DMS79 (cell line): ENCODE measurements around the gene SCGB2B2.
"Not testable (repeated sequence)": the region's sequence is repeated elsewhere in the genome, so short reads cannot be mapped to it uniquely, and the experiment has no call there.

Experiments
- DNase-seq: peaks from one replicate; lab custom pipeline; 2025; lab: John Stamatoyannopoulos, UW

SCGB2B2 gene

DNA sequence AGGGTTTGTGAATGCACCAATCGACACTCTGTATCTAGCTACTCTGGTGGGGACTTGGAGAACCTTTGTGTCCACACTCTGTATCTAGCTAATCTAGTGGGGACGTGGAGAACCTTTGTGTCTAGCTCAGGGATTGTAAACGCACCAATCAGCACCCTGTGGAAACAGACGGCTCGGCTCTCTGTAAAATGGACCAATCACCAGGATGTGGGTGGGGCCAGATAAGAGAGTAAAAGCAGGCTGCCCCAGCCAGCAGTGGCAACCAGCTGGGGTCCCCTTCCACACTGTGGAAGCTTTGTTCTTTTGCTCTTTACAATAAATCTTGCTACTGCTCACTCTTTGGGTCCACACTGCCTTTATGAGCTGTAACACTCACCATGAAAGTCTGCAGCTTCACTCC is 8.3 kb downstream of the SCGB2B2 start:
- peak; percentile 46 for DNase-seq

DNA sequence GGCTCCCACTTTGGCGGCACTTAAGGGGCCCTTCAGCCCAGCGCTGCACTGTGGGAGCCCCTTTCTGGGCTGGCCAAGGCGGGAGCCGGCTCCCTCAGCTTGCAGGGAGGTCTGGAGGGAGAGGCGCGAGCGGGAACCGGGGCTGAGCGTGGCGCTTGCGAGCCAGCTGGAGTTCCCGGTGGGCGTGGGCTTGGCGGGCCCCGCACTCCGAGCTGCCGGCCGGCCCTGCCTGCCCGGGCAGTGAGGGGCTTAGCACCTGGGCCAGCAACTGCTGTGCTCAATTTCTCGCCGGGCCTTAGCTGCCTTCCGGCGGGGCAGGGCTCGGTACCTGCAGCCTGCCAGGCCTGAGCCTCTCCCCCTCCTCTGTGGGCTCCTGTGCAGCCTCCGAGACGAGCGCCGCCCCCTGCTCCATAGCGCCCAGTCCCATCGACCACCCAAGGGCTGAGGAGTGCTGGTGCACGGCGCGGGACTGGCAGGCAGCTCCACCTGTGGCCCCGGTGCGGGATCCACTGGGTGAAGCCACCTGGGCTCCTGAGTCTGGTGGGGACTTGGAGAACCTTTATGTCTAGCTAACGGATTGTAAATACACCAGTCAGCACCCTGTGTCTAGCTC is 8.8 kb downstream of the SCGB2B2 start:
- DNase-seq, result not testable (repeated sequence)

DNA sequence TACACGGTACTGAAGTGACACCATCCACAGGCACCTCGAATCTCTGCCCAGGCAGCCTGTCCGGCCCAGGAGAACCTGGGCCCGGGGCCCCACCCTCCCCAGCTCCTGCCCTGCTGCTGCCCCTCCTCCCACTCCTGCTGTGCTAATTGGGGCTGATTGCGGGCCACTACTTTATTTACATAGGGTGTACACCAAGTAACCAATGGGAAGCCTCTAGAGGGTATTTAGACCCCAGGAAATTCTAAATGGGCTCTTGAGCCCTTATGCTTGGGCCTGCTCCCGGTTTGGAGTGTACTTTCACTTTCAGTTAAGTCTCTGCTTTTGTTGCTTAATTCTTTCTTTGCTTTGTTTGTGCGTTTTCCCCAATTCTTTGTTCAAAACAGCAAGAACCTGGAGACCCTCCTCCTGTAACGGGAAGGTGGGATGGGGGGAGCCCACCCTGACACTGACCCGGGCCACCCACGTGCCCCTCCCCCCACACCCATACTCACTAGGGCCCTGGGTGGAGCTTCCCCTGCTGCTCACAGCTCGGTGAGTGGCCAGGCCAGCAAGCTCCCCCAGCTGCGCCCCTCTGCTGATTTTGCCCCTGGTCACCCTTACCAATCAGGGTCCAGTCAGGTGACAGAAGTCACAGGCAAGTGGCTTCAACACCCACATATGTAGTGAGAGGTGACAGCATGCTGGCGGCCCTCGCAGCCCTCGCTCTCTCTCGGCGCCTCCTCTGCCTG is 9.4 kb downstream of the SCGB2B2 start:
- DNase-seq, result peak; percentile 68

DNA sequence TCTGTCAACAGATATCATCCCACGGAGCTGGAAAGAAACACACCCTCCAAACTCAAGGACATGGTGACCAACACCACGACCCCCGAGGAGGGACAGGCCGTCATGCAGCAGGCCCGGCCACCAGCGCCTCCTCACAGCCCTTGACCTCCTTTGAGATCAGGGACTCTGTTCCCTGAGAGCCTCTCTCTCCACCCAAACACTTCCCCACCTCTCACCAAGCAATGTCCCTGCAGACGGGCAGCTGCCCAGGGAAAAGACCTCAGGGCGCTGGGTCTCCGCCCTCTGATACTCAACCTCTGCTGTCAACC is 10.0 kb downstream of the SCGB2B2 start:
- DNase-seq, result peak; percentile 46

DNA sequence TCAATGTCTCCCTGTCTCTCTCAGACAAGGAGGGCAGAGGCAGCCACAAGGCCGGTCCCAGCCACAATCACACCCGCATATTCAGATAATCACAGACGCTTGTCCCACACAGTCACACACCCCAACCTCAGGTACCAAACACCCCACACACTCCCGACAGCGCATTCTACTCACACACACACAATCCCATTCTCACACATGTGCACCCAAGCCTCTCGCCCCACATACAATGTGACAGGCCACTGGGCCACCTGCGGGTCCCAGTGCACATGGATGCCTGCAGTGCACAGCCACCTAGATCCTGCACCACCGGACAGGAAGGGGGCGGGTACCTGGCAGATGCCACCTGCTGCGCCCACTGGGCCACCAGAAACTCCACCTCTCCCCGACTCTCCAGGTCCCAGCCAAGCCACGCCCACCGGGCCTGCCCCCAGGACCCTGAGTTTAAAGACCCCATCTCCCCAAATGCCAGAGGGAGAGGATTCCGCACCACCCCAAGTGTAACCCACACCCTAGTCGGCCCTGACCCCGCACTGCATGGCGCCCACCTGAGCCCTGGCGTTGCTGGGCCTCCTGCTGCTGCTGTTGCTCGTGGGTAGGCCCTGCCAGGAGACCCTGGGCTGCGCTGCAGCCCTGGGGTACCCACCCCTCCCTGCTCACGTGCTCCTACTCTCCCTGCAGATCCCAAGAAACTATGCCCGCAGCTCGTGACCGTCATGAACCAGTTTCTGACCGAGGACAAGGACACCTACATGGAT is 10.6 kb downstream of the SCGB2B2 start:
- DNase-seq, result no peak

DNA sequence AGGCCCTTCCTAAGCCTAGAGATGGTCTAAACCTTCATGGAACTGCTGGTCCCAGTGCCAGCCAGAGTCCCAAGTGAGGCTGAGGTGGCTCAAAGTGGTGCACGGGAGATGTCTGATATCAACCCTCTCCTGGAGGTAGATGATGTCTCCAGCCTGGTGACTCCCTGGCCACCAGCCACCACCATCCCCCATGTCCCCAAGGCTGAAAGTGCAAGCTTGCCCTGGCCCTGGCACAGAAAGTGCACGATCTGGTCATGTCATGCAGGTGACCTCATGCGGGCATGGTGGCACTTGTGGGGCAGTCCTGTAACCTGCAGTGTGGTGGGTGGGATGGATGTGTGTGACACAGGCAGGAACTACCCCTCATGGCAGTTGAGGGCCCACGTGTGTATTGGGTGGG is 11.7 kb downstream of the SCGB2B2 start:
- DNase-seq, result not testable (repeated sequence)

DNA sequence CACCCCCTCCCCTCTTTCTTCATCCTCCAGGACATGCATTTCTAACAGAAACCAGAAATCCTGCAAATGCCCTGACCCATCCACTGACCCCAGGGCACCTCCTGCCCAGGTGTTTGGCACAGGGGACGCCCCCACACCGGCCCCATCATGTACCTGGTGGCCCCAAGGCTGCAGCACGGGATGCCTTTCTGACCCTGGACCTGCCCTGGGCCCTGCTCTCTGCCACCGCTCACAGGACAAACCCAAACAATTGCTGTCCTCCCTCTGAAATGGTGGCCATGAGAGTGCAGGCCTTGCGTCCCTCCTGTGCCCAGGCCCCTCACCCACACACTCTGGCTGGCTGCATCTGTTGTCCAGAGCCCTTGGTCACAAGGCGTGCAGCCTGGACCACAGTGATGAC is 12.1 kb downstream of the SCGB2B2 start:
- no peak for DNase-seq

DNA sequence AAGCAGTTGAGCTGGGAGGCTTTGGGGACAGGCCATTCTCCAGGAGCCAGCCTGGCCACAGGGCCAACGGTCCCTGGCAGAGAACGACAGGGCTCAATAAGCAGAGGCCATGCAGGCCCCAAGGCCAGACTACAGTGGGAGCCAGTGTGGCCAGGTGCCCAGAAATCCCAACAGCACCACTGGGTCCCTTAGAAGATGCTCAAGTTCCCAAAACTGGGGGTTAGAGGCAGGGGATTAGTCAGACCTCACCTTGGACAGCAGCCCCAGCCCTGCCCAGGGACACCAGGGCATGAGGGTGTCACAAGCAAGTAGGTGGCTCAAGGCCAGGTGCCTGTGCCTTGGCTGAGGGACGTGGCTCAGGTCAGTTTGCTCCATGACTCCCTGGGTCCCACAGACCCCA is 12.8 kb downstream of the SCGB2B2 start:
- no peak for DNase-seq

DNA sequence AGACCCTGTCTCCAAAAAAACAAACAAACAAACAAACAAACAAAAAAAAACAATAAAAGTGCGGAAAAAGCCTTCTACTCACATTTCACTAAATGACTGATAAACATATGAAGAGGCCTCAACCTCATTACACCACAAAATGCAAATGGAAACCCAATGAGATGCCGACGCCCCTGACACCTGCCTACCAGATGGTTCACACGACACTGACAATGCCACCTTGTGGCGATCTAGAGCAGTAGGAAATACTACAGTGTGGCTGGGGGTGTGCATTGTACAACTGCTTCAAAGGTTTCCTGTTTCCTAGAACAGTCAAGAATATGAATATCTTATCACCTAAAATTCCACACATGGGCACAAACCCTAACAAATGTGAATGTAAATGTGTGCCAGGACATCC is 14.0 kb downstream of the SCGB2B2 start:
- DNase-seq, result no peak

DNA sequence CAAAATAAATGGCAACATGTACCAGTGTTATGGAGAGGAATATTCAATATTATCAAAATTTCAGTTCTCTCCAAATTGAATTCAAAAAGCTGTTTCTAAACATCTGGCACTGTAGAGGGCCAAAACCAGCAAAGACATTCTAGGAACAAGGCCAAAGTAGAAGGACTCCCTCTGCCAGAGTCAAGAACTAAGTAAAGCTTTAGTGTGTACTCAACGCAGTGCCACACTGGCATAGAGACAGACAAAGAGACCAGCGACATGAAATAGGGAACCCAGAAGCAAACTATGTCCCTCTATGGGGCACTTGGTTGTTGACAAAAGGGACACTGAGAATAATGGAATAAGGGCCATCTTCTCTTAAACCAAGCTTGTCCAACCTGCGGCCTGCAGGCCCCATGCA is 15.6 kb downstream of the SCGB2B2 start:
- DNase-seq, result no peak

DNA sequence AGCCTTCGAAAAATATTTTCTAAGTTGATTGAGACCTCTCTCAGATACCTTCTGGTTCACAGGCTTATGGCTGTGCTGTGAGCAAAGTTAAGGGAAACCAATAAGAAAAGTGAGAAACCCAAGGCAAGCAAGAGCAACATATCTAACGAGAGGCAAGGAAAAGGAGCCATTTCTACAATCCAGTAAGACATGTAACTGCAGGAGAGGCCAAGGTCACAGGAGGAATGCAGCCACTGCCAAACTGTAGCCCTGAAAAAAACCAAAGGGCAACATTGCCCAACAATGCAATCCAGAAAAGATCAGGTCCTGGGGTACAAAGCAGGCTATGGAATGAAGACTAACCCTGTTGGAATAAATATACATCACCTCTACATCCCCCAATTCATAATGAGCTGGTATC is 21.3 kb downstream of the SCGB2B2 start:
- no peak for DNase-seq

DNA sequence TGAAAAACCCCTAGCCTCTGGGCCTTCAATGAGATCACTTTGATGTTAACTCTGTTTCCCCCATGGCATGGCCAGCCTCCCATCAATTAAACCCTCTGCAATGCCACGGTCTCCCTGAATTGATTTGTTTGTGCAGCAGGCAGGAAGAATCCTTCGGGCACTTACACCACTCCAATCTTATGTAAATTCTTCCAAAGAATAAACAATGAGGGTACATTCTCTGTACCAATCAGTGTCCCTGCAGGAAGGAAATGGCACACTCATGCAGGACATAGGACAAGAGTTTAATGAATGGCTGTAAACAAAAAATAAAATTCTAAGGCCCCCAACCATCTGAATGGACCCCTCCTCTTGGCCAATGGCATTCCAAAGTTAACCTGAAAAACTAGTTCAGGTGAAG is 22.2 kb downstream of the SCGB2B2 start:
- no peak for DNase-seq

DNA sequence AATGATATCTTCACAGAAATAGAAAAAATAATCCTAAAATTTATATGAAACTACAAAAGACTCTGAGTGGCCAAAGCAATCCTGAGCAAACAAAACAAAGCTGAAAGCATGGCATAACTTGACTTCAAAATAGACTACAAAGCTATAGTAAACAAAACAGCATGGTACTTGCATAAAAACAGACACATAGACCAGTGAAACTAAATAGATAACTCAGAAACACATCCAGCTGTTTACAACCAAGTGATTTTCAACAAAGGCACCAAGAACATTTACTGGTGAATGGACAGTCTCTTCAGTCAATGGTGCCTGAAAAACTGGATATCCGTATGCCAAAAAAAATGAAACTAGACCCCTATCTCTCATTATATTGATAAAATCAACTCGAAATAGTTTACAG is 25.2 kb downstream of the SCGB2B2 start:
- DNase-seq, result no peak

DNA sequence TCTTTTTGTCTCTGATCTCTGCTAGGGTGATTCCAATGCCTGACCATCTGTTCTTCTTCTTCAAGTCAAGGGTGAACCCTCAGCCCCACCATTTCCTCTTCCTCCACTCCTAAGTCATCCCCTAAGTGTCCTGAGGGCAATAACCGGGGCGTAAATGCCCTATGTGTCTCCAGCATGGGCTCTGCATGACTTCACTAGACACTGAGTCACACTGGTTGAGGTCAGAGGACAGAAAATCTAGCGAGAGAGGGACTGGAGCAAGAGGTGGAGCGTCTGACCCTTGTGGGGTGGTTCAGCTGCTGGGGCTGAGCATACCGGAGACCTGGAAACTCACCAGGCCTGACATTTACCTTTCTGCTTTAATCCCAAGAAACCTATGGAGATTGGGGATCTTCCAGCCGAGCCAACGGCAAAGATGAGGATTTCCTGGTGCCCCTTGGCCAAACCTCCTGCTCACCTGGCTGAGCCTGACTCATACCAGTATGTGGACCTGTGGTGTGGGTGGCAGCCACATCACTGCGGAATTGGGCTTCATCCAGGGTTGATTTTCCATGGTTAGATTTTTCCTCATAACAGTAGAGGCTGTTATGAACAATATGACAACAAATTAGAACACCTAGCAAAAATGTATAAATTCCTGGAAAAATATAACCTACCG is 26.9 kb downstream of the SCGB2B2 start:
- DNase-seq, result no peak

DNA sequence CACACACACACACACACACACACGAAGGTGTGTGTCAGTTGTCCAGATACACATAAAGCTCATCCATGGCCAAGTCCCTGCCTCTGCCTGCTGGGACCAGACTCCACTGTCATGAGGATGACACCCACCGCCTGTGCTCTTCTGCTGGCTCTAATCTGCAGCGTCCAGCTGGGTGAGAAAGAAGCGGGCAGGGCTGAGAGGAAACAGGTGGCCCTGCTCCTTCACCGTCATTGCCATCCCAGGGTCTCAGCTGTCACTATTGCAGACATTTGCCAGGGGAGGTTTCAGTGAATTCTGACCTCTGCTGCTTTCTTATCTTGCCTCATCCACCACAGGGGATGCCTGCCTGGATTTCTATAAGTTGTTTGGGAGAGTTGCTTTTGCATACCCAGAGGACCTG is 31.4 kb downstream of the SCGB2B2 start:
- no peak for DNase-seq

DNA sequence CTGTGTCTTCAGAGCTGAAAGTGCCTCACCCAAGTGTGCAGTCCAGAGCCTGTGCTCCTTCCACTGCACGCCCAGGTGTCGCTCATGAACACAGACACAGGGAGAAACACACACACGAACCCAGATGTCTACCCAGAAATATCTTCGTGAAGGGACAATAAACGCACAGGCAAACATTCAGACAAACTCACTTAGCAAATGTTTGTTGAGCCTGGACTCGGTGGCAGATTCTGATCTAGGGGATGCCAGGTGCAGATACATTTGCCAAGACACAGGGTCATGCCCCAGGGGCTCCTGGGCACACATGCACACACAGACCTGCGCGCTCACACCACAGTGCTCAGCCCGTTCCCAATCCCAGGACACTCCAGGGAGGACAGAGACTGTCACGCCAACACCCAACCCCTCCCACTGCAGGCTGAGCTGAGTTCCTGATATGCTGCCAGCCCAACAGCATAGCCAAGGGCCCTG is 31.9 kb downstream of the SCGB2B2 start:
- DNase-seq, result no peak

DNA sequence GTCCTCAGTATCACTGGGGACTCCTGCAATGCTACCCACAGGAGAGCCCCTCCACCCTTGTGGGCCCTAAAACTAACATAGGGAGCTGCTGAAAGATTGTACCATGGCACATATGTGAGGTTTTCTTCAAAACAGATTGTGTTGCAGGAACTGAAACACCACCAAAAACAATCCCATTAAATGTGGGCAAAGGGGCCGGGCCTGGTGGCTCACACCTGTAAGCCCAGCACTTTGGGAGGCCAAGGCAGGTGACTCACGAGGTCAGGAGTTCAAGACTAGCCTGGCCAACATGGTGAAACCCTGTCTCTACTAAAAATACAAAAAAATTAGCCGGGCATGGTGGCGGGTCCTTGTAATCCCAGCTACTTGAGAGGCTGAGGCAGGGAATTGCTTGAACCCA is 34.7 kb downstream of the SCGB2B2 start:
- DNase-seq, result no peak

DNA sequence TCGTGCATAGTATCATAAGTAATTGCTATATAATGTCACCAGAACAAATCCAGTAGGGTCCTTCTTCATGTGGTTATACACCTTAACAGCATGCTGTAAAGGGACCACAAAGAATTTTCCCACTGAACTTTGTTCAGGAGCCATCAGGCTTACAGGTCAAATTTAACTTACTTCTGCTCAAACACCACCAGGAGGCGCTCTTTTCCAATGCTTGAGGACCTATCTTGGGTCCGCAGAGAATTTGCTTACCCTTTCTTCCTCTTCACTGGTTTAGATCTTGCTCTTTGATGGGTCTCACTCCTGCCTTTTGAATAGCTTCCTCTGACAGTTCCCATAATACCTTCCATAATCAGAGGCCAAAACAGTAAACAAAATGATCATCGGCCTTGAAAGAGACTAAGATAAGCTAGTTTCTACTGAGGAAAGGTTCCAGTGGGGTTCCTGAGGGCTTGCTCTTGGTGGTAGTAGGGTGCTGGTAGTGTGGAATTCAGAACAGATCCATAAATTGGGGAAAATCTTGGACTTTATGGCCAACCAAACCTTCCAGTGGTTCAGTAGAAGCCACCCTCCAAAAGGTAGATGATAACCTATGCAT is 37.4 kb downstream of the SCGB2B2 start:
- DNase-seq, result no peak

DNA sequence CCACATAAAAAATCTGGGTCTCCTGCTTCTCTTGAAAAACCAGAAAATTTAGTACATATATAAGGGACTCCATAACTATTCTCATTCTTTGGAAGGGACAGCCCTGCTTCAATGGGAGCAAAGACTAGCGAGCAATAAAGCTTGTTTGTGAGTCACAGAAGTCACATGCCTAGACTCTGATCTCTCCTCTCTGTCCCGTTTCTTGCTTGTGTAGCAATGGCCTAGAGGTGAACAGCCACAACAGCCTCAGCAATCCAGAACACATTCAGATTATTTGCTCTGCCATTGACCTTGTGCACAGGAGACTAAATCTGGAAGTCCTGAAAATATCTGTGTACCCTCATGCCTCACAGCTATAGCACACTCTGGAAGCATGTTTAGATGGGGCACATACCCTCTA is 43.2 kb downstream of the SCGB2B2 start:
- no peak for DNase-seq
